GM21381 (cell line): ENCODE results near the gene CEP128.
A peak's percentile ranks its signal among the peaks of the same experiment; 100 is the strongest.

Experiments used
- ATAC-seq: cut with Tn5 transposase; IDR thresholded peaks from one replicate; pipeline ENCODE4 v1.9.1; 2021; ENCODE audit warnings: mild to moderate bottlenecking, moderate library complexity; ENCODE audit not compliant: unreplicated experiment

CEP128 gene

DNA sequence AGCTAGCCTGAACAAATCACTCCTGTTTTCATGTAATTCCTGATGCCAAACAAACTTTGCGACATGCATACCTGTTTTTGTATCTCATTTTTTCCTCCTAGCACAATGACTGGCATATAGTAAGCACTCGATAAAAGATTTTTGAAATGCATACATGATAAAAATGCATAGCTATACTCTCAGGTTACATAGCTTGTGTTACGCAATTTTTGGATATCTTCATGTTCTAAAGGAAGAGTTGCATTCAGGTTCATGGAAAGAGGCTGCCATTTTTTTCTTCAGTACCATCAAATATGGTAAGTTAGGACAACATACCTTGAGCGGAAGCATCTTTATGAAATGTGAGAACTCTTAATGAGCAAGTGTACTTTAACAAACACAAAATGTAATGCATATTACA, 445.4 kb downstream of the CEP128 start:
- ATAC-seq, result no peak

DNA sequence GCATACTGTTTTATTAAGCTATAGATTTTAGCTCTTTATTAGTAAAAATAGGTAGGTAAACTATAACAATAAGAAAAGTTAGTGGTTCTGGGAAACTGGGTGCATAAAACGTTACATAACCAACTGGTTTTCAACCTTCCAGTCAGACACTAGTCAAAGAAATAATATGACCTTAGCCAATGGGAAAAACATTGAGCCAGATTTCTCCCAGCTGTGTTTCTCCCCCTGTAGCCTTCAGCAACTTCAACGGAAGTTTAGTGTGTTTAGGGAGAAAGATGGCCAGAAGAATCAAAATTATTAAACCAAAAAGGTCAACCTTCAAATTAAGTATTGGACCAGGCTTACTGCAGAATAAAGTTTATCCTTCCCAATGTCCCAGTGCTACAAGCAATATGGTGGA, 446.8 kb downstream of the CEP128 start:
- ATAC-seq, result no peak

DNA sequence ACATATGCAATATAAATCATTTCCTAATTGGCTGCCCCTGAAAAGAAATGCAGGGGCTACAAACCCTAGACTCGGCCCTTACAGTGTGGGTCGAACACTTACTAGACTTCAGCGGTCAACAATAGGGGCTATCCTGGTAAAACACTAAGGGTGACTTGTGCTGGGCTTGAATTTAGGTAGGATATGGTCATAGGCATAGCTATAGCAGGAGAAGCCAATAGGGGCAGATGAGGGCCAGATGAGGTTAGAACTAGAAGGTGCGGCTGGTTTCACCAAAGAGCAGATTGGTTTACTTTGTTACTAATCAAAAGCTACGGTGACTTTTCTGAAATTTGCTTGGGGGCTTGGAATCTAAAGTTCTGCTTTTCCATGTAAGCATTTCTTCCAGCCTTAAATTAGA, 447.9 kb downstream of the CEP128 start:
- ATAC-seq, result no peak

DNA sequence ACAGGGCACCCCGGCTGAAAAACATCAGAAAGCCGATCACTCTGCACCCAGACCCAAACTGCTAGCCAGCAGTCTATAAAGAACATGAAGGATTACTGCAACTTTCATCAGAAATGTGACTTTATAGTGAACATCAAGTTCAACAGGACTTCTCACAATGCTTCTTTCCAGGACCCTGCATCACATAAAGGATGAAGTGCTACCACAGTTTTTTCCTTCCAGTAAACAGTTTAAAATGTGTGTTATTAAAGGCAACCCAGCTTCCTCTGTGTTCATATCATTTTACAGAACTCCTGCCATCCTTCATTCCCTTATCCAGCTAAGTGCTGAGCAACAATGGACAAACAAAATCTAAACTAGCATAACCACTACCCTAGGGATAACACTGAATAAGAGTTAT, 449.9 kb downstream of the CEP128 start:
- no peak for ATAC-seq

DNA sequence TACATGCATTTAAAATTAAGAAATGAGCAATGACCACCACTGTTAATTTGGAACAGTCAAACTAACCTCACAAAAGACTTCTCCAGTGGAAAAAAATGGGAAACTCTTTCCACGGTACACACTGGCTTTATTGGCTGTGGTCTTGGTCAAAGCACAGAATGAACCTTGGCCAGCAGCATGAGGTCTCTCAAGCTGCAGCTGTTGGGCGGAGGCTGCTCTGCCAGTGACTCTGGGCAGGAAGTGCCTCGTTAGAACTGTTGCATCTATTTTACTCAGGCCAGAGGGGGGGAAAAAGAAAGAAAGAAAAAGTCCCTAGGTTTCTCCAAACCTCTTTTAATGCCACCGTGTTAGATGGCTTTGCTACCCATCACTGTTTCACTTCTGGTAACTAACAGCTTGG, 450.4 kb downstream of the CEP128 start:
- ATAC-seq, result peak; percentile 89

DNA sequence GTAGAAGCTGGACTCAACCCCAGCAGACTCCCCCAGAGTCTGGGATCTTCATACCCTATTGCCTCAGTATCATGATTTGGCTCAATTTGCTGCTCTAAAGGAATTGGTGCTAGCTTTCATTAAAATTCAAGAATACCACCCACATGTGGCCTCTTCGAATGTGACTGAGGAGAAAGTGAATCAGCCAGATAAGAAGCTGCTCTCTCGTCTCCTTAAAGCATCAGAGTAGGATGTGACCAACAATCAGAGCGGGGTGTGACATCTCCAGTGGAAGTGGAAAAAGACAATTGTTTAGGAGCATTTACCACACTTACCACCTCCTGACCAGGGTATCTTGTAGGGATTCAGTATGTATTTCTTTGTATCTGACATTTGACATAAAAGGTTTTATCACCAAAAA, 452.0 kb downstream of the CEP128 start:
- no peak for ATAC-seq

DNA sequence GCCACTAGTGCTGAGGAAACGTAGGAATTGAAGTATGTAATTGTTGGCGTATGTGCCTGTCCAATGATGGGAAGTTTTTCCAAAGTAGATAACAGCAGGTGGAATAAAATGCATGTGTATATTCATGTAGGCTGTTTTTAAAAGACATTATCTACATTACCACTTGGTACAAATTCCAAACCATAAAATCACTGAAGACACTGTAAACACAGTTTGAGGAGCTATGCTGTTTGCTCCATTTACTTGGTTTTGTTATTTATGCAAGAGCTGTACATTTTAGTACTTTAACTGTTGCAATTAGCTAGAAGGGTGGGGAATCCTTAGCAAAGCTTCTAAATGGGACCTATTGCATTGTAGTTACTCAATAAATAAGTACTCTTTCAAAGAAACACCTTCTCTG, 455.8 kb downstream of the CEP128 start:
- no peak for ATAC-seq

DNA sequence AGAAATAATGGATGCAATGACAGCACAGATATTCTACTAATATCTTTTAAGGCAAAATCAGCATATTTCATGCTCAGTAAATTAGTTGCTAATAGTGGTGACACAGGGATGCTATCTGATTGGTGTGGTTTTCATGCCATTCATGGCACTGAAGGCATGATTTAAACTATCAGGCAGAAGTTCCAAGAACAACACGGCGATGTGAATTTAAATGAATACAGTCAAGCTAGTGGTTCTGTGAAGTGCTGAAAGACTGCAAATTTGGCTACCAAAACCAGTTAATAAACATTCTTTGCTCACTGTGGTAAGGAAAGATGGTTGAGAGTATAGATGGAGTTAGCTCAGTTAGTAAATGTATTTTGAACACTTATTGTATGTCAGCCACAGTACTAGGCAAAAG, 458.2 kb downstream of the CEP128 start:
- ATAC-seq, result no peak

DNA sequence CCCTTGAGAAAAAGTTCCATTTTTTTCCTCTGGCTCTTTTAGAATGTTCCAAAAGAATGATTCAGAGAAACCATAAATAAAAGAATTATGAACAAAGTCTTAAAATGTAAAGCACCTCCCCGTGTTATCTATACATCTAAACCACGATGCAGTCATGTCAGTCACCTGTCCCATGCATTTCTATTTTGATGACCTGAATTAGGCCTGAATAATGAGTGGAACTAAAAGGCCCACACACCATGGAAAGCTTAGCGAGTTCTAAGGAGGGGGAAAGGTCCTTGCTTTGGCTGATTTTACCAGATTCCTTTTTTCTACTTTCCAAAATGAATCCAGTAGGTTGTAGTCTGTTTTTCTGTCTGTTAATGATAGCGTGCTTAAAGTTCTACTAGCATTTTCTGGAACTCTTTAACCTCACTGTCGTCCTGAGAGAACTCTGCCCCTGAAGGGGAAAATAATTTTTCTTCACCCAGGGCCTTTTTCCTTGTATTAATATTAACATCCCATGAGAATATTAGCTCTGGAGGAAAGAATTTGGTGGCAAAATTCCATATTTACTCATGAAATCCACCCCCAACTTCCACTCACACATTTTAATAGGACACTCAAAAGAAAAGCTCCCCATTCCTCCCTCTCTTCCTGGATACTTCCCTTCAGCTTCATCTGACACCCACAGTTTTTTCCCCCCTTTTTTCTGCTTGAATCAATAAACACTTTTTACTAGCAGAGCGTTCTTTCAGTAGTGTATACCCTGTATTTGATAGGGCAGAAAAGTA, 464.0 kb downstream of the CEP128 start:
- no peak for ATAC-seq

DNA sequence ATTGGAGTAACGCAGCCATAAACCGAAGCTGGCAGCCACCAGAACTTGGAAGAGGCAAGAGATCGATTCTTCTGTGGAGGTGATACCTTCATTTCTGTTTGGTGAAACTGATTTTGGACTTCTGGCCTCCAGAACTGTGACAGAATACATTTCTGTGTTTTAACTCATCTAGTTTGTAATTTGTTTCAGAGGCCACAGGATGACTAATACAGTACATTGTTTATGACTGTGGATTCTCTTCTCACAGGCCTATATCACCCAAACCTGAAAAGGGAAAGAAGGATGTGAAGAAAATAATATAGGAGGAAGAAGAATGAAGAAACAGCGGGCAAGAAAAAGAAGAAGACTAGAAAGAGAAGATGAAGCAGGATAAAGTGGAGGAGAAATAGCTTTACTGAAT, 466.5 kb downstream of the CEP128 start:
- ATAC-seq, result no peak

DNA sequence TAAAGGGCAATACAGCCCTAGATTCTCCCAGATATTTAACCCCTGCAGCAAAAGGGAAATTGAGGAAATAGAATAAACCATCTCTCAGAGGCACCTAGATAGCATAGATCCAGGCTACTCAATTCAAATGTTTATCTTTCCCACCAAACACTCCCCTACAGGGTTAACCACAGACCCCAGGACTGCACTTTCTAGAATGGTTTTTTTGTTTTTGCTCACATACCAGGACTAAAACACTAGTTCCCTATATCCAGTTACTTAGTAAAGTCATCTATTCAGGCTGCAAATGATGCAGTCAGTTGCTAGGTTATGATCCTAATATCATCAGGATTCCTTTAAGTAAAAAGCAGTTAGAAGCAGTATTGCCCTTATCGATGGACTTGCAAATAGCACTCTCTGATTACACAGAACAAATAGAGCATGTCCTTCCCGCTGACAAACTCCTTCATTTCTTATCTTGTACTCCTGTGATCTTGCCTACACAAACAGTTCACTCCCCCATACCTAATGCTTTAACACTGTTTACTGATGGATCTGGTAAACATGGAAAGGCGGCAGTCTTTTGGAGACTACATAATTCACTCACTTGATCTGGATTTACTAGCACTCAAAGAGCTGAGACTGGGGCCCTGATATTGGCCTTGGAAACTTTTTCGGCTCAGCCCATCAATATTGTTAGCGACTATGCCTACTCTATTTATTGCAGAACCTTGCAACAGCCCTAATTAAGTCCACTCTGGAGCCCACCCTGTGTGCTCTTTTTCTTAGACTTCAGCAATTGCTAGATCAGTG, 473.0 kb downstream of the CEP128 start:
- no peak for ATAC-seq

DNA sequence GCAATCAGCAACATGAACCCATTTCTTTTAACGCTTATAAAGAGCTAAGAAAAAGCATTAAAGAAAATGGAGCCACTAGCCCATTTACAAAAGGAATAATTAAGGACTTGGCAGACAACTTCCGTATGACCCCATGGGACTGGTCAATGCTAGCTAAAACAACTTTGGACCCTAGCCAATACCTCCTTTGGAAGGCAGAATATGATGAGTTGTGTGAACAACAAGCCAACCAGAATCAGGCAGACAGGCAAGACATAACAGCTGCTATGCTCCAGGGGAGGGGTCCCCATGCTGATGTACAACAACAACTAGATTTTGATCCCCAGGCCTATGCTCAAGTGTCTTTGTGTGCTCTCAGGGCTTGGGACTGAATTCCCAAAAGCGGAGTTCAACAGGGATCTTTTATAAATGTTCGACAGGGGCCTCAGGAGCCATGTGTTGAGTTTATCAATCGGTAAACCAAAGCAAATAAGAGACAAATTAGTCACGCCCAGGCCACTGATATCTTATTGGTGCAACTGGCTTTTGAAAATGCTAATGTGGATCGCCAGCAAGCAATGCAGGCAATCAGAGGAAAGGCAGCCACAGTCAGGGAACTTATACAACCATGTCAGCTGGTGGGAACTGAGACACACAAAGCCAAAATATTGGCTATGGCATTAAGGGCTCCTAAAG, 475.9 kb downstream of the CEP128 start:
- no peak for ATAC-seq

DNA sequence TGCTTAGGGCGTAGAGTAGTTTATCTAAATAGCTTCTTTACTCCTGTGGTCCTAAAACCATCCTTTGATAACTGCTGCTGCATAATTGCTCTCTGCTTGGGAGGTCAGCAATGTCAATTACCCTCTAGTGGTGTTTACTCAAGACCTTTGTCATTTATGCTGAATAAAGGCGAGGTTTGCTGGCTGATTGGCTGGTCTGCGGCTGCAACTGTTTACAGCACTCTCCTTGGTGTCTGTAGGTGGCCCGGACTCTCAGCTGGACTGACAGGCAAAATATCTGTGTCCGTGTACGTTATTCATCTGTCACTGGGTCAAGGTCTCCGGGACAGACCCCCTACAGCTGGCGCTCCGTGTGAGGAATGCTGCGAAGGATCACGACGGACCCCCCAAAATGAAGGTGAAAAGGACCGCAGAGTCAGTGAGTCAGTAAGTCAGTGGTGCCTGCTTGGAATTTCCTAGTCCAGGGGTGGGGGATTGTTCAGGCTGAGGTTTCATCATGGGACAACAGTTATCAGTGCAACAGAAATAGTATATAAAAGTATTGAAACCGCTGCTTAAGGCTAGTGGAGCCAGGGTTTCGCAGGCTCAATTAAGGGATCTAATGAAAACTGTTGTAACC, 476.9 kb downstream of the CEP128 start:
- ATAC-seq, result no peak

DNA sequence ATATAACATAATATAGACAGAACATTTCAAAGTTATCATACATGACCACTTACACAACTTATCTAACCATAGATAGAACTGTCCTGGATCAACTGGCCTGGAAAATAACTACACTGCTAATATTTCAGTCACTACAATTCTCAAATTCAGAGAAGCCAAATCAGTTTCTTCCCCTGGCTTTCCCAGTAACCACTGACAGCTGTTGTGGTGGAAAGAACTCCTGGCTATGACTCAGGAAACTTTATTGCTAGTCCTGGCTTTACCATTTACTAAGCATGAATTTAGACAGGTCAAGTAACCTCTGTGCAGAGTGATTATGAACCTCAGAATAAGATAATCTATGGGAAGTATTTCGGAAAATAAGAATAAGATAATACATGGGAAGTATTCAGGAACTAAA, 485.3 kb downstream of the CEP128 start:
- no peak for ATAC-seq

DNA sequence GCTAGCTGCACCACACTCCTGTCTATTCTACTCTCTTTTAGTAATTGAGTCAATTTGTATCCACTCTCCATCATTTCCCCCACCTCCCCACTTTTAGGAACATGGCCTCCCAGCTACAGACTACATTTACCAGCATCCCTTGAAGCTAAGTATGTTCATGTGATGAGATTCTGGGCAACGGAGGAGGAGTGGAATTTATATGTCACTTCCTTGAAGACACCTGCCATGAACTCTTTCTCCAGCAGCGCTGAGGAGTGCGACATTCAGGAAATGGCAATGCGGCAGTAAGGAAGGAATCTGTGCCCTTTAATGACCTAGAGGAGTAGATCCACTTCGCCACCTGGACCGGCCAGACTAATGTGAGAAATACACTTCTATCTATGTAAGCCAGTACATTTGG, 486.5 kb downstream of the CEP128 start:
- no peak for ATAC-seq

DNA sequence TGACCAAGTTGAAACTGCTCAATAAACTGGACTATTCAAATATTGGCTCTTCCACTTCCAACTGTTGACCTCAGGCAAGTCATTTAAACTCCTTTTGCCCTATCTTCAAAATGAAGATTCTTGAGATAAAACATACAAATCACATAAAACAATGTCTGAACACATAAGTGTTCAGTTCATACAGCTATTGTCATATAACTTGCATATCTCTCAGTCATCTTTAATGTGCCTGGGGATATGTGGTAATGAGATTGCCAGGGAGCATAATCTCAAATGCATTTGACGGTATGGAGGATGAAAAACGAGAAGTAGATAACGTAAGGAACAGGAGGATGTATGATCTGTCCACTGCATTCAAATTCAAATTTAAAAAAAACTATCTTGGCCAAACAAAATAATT, 493.3 kb downstream of the CEP128 start:
- ATAC-seq, result no peak

DNA sequence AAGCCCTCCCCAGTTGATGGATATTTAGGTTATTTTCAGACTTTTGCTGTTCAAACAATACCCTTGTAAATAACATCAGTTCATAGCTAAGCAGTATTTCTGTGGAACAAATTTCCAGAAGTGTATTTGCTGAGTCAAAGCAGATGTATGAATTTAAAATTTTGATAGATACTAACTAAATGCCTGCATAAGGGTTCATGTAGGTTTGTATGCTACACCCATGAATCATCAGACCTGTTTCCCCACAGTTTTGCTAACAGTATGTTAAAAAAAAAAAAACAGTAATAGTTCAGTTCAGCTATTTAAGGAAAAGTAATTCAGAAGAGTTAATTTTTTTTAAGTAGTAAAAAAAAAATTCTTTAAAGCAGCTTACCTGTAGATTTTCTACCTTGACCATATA, 494.1 kb downstream of the CEP128 start:
- ATAC-seq, result no peak
